ENCODE measurements around the gene CYB5R2.
A peak's percentile ranks its signal among the peaks of the same experiment; 100 is the strongest.

CYB5R2 gene

GRCh38 chr11:7657306-7658025, 15.8 kb downstream of the CYB5R2 start:
- Histone ChIP-seq H3K4me1 (ENCODE audit: control insufficient read depth in 1 of 2, insufficient read depth in 2 of 2, low read length in 2 of 2) (peaks cover 4 to 7% of the 10 kb centered on the region in 2 experiments), H3K18ac (ENCODE audit: low read length) (no peak overlapping the region), H2AFZ (ENCODE audit: insufficient read depth, low read length, poor library complexity) (no peak overlapping the region), H3K79me2 (ENCODE audit: control insufficient read depth, insufficient read depth, low read length, poor library complexity) (no peaks in the 10 kb centered on the region), H3K27me3 (ENCODE audit: insufficient read depth, low read length) (no peaks in the 10 kb centered on the region), H2BK5ac (ENCODE audit: low read depth, low read length, poor library complexity) (no peak overlapping the region), H3K4me3 (ENCODE audit: low read depth, low read length) (no peak overlapping the region), H4K91ac (ENCODE audit: low read depth, low read length) (no peak overlapping the region), H3K36me3 (ENCODE audit: control insufficient read depth in 1 of 2, insufficient read depth in 2 of 2, low read length in 2 of 2) (peaks cover 26 to 37% of the 10 kb centered on the region in 2 experiments), H2BK120ac (ENCODE audit: insufficient read depth, low read length, poor library complexity) (no peak overlapping the region), H3K9ac (ENCODE audit: low read length) (no peak overlapping the region), H3K4me2 (ENCODE audit: low read length) (no peak overlapping the region), H4K8ac (ENCODE audit: low read depth, low read length) (no peak overlapping the region), H3K79me1 (ENCODE audit: low read length) (no peaks in the 10 kb centered on the region), H4K12ac (ENCODE audit: low read depth, low read length) (no peak overlapping the region), H2AK5ac (ENCODE audit: low read length) (no peak overlapping the region), H3K27ac (ENCODE audit: low read depth, low read length) (no peak overlapping the region), H2BK12ac (ENCODE audit: low read length) (no peak overlapping the region), H3K23ac (ENCODE audit: low read length) (no peak overlapping the region), H3K14ac (ENCODE audit: low read length) (no peak overlapping the region), H3K4ac (ENCODE audit: low read depth, low read length) (no peak overlapping the region), H3K9me3 (ENCODE audit: insufficient read depth, low read depth, low read length) (peaks cover 6% of the 10 kb centered on the region)
- WGBS (ENCODE audit: extremely low coverage, insufficient coverage, insufficient read length): no CpG with 5 or more reads among the region's 15 CpGs
- no peak for DNase-seq

DNA sequence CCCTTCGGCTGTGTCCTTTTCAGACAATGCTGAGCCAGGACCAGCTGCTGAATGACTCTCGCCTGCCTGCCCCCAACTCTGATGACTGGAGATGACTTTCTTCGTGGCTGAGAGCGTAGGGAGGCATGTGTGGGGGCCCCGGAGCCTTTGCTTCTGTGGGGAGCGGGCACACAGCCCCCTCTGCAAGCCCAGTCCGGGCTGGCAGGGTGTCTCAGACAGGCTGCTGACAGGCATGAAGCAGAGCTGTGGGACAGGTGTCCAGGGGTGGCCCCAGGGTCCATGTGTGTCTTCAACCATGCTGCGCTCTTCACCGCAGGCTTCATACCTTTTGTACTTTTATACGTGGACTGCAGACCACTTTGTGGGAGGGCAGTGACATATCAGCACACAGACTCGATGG, 16.6 kb downstream of the CYB5R2 start:
- H2BK12ac ChIP-seq (ENCODE audit: low read length): peak overlapping the region; percentile 46
- H3K9me3 ChIP-seq (ENCODE audit: insufficient read depth, low read depth, low read length): peaks cover 6% of the 10 kb centered on the region
- H2BK5ac ChIP-seq (ENCODE audit: low read depth, low read length, poor library complexity): no peak overlapping the region
- no peak overlapping the region for H3K18ac ChIP-seq (ENCODE audit: low read length)
- H4K8ac ChIP-seq (ENCODE audit: low read depth, low read length): no peak overlapping the region
- no peaks in the 10 kb centered on the region for H3K79me1 ChIP-seq (ENCODE audit: low read length)
- H3K4me3 ChIP-seq (ENCODE audit: low read depth, low read length): no peak overlapping the region
- no peak overlapping the region for H3K4me2 ChIP-seq (ENCODE audit: low read length)
- no peak overlapping the region for H2AFZ ChIP-seq (ENCODE audit: insufficient read depth, low read length, poor library complexity)
- no peak overlapping the region for H3K9ac ChIP-seq (ENCODE audit: low read length)
- H4K91ac ChIP-seq (ENCODE audit: low read depth, low read length): no peak overlapping the region
- H3K36me3 ChIP-seq (ENCODE audit: control insufficient read depth in 1 of 2, insufficient read depth in 2 of 2, low read length in 2 of 2): peaks cover 33 to 44% of the 10 kb centered on the region in 2 experiments
- peak overlapping the region; percentile 9 for H3K14ac ChIP-seq (ENCODE audit: low read length)
- no peak overlapping the region for H3K4ac ChIP-seq (ENCODE audit: low read depth, low read length)
- H3K4me1 ChIP-seq (ENCODE audit: control insufficient read depth in 1 of 2, insufficient read depth in 2 of 2, low read length in 2 of 2): peaks cover 4 to 7% of the 10 kb centered on the region in 2 experiments
- H3K23ac ChIP-seq (ENCODE audit: low read length): no peak overlapping the region
- H4K12ac ChIP-seq (ENCODE audit: low read depth, low read length): no peak overlapping the region
- no peak for DNase-seq
- H2BK120ac ChIP-seq (ENCODE audit: insufficient read depth, low read length, poor library complexity): no peak overlapping the region
- no peak overlapping the region for H3K27ac ChIP-seq (ENCODE audit: low read depth, low read length)
- no peaks in the 10 kb centered on the region for H3K27me3 ChIP-seq (ENCODE audit: insufficient read depth, low read length)
- H3K79me2 ChIP-seq (ENCODE audit: control insufficient read depth, insufficient read depth, low read length, poor library complexity): no peaks in the 10 kb centered on the region
- no CpG with 5 or more reads among the region's 11 CpGs for WGBS (ENCODE audit: extremely low coverage, insufficient coverage, insufficient read length)
- H2AK5ac ChIP-seq (ENCODE audit: low read length): peak overlapping the region; percentile 7

DNA sequence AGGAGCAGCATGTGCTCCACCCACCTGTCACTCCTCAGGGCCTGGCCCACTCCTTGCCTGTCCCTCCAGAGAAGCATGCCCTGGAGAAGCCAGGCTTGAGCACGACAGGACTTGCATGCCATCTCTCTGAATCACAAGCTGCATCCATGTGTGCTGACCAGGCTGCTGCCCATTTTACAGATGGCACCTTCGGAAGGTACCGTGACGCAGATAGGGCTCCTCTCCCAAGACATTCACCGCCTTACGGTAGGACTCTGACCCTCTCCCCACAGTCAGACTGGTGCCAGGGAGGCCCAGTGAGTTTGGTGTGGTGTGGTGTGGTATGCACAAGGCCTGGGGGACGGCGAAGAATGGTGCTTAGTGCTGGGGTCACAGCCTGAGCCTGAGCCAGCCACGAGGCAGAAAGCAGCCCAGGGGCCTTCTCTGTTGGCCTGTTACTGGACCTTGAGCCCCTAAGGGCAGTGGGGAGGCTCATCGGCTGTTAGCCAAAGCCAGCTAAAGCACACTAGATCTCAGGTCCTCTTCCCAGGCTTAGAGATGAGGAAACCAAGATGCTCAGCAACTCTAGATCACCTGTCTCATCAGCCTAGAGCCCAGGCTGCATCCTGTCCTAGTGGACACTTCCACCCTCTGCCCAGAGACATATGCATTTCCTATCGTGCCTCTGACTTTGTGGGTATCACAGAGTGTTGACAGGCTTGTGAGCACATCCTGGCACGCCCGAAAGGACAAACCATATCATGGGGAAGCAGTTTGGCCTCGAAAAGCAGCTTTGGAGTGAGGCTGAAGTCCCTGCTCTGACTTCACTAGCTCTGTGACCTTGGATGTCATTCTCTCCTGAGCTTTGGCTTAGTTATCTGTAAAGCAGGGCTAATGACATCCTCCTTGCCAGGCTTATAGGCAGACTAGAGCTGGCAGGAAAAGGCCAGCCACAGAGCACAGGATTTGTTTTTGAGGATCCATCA, 17.8 kb downstream of the CYB5R2 start:
- Histone ChIP-seq H3K27me3 (ENCODE audit: insufficient read depth, low read length) (no peaks in the 10 kb centered on the region), H3K18ac (ENCODE audit: low read length) (no peak overlapping the region), H3K27ac (ENCODE audit: low read depth, low read length) (no peak overlapping the region), H3K23ac (ENCODE audit: low read length) (no peak overlapping the region), H3K14ac (ENCODE audit: low read length) (peak overlapping the region; percentile 9), H3K4me3 (ENCODE audit: low read depth, low read length) (no peak overlapping the region), H3K4me1 (ENCODE audit: control insufficient read depth in 1 of 2, insufficient read depth in 2 of 2, low read length in 2 of 2) (peaks cover 4 to 7% of the 10 kb centered on the region in 2 experiments), H3K9me3 (ENCODE audit: insufficient read depth, low read depth, low read length) (peaks cover 6% of the 10 kb centered on the region), H3K4ac (ENCODE audit: low read depth, low read length) (no peak overlapping the region), H3K4me2 (ENCODE audit: low read length) (no peak overlapping the region), H2BK120ac (ENCODE audit: insufficient read depth, low read length, poor library complexity) (no peak overlapping the region), H3K9ac (ENCODE audit: low read length) (no peak overlapping the region), H3K79me2 (ENCODE audit: control insufficient read depth, insufficient read depth, low read length, poor library complexity) (no peaks in the 10 kb centered on the region), H2BK12ac (ENCODE audit: low read length) (peak overlapping the region; percentile 23), H4K8ac (ENCODE audit: low read depth, low read length) (no peak overlapping the region), H3K36me3 (ENCODE audit: control insufficient read depth in 1 of 2, insufficient read depth in 2 of 2, low read length in 2 of 2) (peaks cover 40 to 55% of the 10 kb centered on the region in 2 experiments), H2AFZ (ENCODE audit: insufficient read depth, low read length, poor library complexity) (no peak overlapping the region), H2BK5ac (ENCODE audit: low read depth, low read length, poor library complexity) (no peak overlapping the region), H3K79me1 (ENCODE audit: low read length) (no peaks in the 10 kb centered on the region), H2AK5ac (ENCODE audit: low read length) (no peak overlapping the region), H4K91ac (ENCODE audit: low read depth, low read length) (no peak overlapping the region), H4K12ac (ENCODE audit: low read depth, low read length) (no peak overlapping the region)
- WGBS (ENCODE audit: extremely low coverage, insufficient coverage, insufficient read length): no CpG with 5 or more reads among the region's 14 CpGs
- peak in 1 of 2 donors; percentile 31 for DNase-seq

- WGBS (ENCODE audit: extremely low coverage, insufficient coverage, insufficient read length): no CpG with 5 or more reads among the region's 4 CpGs
- H3K9me3 ChIP-seq (ENCODE audit: insufficient read depth, low read depth, low read length): peaks cover 6% of the 10 kb centered on the region
- no peak overlapping the region for H3K18ac ChIP-seq (ENCODE audit: low read length)
Observed at GRCh38 chr11:7654195-7654705, 19.1 kb downstream of the CYB5R2 start.

More at GRCh38 chr11:7654195-7654705, 19.1 kb downstream of the CYB5R2 start:
- Histone ChIP-seq H2BK12ac (ENCODE audit: low read length) (no peak overlapping the region), H3K4ac (ENCODE audit: low read depth, low read length) (no peak overlapping the region), H3K4me2 (ENCODE audit: low read length) (no peak overlapping the region), H2AFZ (ENCODE audit: insufficient read depth, low read length, poor library complexity) (no peak overlapping the region), H3K79me1 (ENCODE audit: low read length) (no peaks in the 10 kb centered on the region), H3K4me1 (ENCODE audit: control insufficient read depth in 1 of 2, insufficient read depth in 2 of 2, low read length in 2 of 2) (peaks cover 4 to 7% of the 10 kb centered on the region in 2 experiments), H2BK5ac (ENCODE audit: low read depth, low read length, poor library complexity) (no peak overlapping the region), H3K14ac (ENCODE audit: low read length) (no peak overlapping the region), H3K36me3 (ENCODE audit: control insufficient read depth in 1 of 2, insufficient read depth in 2 of 2, low read length in 2 of 2) (peaks cover 42 to 65% of the 10 kb centered on the region in 2 experiments), H4K91ac (ENCODE audit: low read depth, low read length) (no peak overlapping the region), H3K23ac (ENCODE audit: low read length) (no peak overlapping the region), H3K4me3 (ENCODE audit: low read depth, low read length) (no peak overlapping the region), H3K27ac (ENCODE audit: low read depth, low read length) (no peak overlapping the region), H2AK5ac (ENCODE audit: low read length) (no peak overlapping the region), H3K9ac (ENCODE audit: low read length) (no peak overlapping the region), H3K79me2 (ENCODE audit: control insufficient read depth, insufficient read depth, low read length, poor library complexity) (no peaks in the 10 kb centered on the region), H4K8ac (ENCODE audit: low read depth, low read length) (no peak overlapping the region), H4K12ac (ENCODE audit: low read depth, low read length) (no peak overlapping the region), H2BK120ac (ENCODE audit: insufficient read depth, low read length, poor library complexity) (no peak overlapping the region), H3K27me3 (ENCODE audit: insufficient read depth, low read length) (no peaks in the 10 kb centered on the region)
- DNase-seq: no peak
